Thyroid gland (tissue), 4 donors: ENCODE data around the gene DOCK3. TPM values are rescaled to one million over a fixed set of nuclear protein-coding genes. Genes with fewer than 3 reads are reported as not detected.

ENCODE experiments used
- DNase-seq, 2 donors: peaks; one replicate each; pipeline ENCODE4 v3.0.0-alpha.2; 2019
- H3K27ac ChIP-seq, 3 donors: fragments of 200-600 bp; sonication (generic); 1 replicate in 2 of 3; 2 replicates in 1 of 3; pipeline ENCODE4 v1.5.1; 2016 to 2019; ENCODE audit warnings: mild to moderate bottlenecking in 1 of 3, moderate library complexity in 1 of 3
- H3K27me3 ChIP-seq: fragments of 200-600 bp; sonication (generic); one replicate; pipeline ENCODE4 v1.5.1; 2019
- H3K36me3 ChIP-seq, 2 donors: fragments of 200-600 bp; sonication (generic); one replicate each; pipeline ENCODE4 v1.5.1; 2016 to 2019
- H3K4me1 ChIP-seq, 2 donors: fragments of 200-600 bp; sonication (generic); one replicate each; pipeline ENCODE4 v1.5.1; 2017 to 2019
- H3K4me3 ChIP-seq, 3 donors: fragments of 200-600 bp; sonication (generic); replicated peaks in 1 of 3; 1 replicate in 2 of 3; 2 replicates in 1 of 3; pipeline ENCODE4 v1.5.1; 2016; ENCODE audit warnings: mild to moderate bottlenecking in 1 of 3
- H3K9me3 ChIP-seq: fragments of 200-600 bp; sonication (generic); one replicate; pipeline ENCODE4 v1.5.1; 2017
- POLR2A ChIP-seq, 2 donors: fragments of 450-650 bp; IDR thresholded peaks; one replicate each; pipeline ENCODE4 v1.6.1; 2017; ENCODE audit warnings: antibody characterized with exemption in 2 of 2, mild to moderate bottlenecking in 2 of 2, moderate library complexity in 1 of 2
- WGBS, 2 donors: methylation state at CpG; one replicate each; pipeline ENCODE4 v1.1.5; 2017; 5-methylcytosine and 5-hydroxymethylcytosine counted together
- intact Hi-C: fragments of 100-400 bp; cut with DNase I; formaldehyde crosslinking; loops from one replicate; pipeline ENCODE4 v1.15.1; 2023
- total RNA-seq, 4 donors: library from RNA; depleted of rRNA; stranded (reverse); fragments of >200 nt; gene quantifications; one replicate each; pipeline ENCODE4 v1.2.3, GENCODE V29; 2016
- TF ChIP-seq, protein P1 (sequence below), 6 experiments: fragments of 200-600 bp in 3 of 6; fragments of 450-650 bp in 3 of 6; sonication (generic) in 3 of 6; IDR thresholded peaks; one replicate each; pipeline ENCODE4 v1.5.1; 2016 to 2019; ENCODE audit warnings: antibody characterized with exemption in 6 of 6, mild to moderate bottlenecking in 2 of 6, inconsistent platforms in 1 of 6, moderate library complexity in 1 of 6

DOCK3 gene
- total RNA-seq, 4 donors from 2014 or later = 15.7 to 54.2 (median 21.1) TPM

- intact Hi-C loops = no loop called here
- no peak for DNase-seq
- Histone ChIP-seq H3K4me1 (peaks cover 0 to 7% of the 10 kb centered on the region in 2 donors), H3K4me3 (no peak overlapping the region), H3K27ac (no peak overlapping the region), H3K27me3 (no peaks in the 10 kb centered on the region), H3K36me3 (no peaks in the 10 kb centered on the region), H3K9me3 (no peaks in the 10 kb centered on the region)
- WGBS, 2 donors = 55 to 67% methylated on average over 1 of the region's 1 CpG
- no peak for TF ChIP-seq POLR2A (IDR thresholded peaks at IDR 0.05)
- TF ChIP-seq, protein P1, sequence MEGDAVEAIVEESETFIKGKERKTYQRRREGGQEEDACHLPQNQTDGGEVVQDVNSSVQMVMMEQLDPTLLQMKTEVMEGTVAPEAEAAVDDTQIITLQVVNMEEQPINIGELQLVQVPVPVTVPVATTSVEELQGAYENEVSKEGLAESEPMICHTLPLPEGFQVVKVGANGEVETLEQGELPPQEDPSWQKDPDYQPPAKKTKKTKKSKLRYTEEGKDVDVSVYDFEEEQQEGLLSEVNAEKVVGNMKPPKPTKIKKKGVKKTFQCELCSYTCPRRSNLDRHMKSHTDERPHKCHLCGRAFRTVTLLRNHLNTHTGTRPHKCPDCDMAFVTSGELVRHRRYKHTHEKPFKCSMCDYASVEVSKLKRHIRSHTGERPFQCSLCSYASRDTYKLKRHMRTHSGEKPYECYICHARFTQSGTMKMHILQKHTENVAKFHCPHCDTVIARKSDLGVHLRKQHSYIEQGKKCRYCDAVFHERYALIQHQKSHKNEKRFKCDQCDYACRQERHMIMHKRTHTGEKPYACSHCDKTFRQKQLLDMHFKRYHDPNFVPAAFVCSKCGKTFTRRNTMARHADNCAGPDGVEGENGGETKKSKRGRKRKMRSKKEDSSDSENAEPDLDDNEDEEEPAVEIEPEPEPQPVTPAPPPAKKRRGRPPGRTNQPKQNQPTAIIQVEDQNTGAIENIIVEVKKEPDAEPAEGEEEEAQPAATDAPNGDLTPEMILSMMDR (IDR thresholded peaks at IDR 0.05) = peak in 1 of 6 experiments; percentile 16
Observed at GRCh38 chr3:51311055-51311454, 636.3 kb downstream of the DOCK3 start.

- Histone ChIP-seq H3K36me3 (no peaks in the 10 kb centered on the region), H3K4me1 (no peaks in the 10 kb centered on the region), H3K27ac (no peak overlapping the region), H3K27me3 (no peaks in the 10 kb centered on the region), H3K9me3 (no peaks in the 10 kb centered on the region), H3K4me3 (no peak overlapping the region)
- WGBS, 2 donors = 77 to 87% methylated on average over 2 of the region's 2 CpGs
- TF ChIP-seq, protein P1 (IDR thresholded peaks at IDR 0.05) = no peak
- TF ChIP-seq POLR2A (IDR thresholded peaks at IDR 0.05) = no peak
- no peak for DNase-seq
- intact Hi-C loops = no loop called here
Observed at GRCh38 chr3:51328206-51328605, 653.5 kb downstream of the DOCK3 start.

DNA sequence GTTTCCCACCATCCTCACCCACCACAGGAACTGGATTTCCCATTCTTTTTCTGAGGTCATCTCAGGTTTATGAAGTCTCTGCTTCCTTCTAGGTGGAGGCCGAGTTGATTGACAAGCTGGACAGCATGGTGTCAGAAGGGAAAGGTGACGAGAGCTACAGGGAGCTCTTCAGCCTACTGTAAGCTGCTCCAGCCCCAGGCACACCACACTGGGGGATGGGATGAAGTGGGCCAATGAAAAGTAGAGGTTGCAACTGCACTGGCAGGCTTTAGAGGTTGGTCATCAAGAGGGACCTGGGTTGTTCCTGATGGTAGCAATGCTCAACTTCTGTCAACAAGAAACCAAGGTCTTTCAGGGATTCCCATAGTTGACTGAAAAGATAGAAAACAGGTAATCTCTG, 655.3 kb downstream of the DOCK3 start:
- H3K27ac ChIP-seq = no peak overlapping the region
- intact Hi-C loops = no loop called here
- H3K9me3 ChIP-seq = no peaks in the 10 kb centered on the region
- peaks cover 0 to 4% of the 10 kb centered on the region in 2 donors for H3K36me3 ChIP-seq
- no peaks in the 10 kb centered on the region for H3K4me1 ChIP-seq
- TF ChIP-seq POLR2A (IDR thresholded peaks at IDR 0.05) = no peak
- TF ChIP-seq, protein P1 (IDR thresholded peaks at IDR 0.05) = no peak
- 82 to 86% methylated on average over 2 of the region's 2 CpGs for WGBS, 2 donors
- H3K27me3 ChIP-seq = no peaks in the 10 kb centered on the region
- DNase-seq = no peak
- H3K4me3 ChIP-seq = no peak overlapping the region

DNA sequence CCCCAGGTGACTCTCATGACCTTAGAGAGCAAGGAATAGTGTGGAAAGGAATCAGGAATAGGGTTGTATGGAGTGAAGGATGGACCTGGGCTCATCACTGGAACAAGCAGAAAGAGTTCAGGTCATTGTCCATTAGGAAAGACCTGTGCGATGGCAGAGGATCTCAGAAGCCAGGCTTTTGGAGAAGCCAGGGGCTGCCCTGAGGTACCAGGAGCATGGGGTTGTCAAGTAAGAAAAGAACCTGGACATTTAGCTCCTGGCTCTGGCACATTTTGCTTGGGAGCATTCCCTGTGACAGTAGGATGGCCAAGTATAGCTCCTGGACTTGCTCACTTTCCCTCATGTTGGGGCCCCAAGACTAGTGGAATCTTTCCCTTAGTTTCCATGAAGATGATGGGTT, 657.4 kb downstream of the DOCK3 start:
- WGBS, 2 donors = 100% methylated on average over 1 of the region's 1 CpG
- intact Hi-C loops = no loop called here

DNA sequence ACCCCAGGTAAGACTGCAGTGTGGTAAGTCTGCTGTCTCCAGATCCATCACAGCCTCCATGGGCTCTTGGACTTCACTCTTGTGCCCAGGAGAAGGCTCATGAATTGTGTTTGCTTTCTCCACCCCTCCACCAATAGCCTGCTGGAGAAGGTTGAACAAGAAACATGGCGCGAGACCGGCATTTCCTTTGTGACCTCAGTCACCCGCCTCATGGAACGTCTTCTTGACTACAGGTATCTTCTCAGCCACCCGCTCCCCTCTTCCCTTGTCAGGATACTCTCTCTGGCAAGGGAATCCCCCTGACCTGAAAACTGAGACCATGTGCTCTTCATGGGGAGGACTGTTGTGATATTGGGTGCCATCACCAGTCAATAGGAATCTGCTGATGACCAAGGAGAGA, 658.3 kb downstream of the DOCK3 start:
- Histone ChIP-seq H3K4me3 (no peak overlapping the region), H3K4me1 (no peaks in the 10 kb centered on the region), H3K27me3 (no peaks in the 10 kb centered on the region), H3K36me3 (peaks cover 0 to 4% of the 10 kb centered on the region in 2 donors), H3K27ac (no peak overlapping the region), H3K9me3 (no peaks in the 10 kb centered on the region)
- TF ChIP-seq, protein P1 (IDR thresholded peaks at IDR 0.05) = no peak
- no peak for TF ChIP-seq POLR2A (IDR thresholded peaks at IDR 0.05)
- intact Hi-C loops = no loop called here
- 93 to 99% methylated on average over 6 of the region's 6 CpGs for WGBS, 2 donors
- no peak for DNase-seq

More for the DNA sequence above, 657.4 kb downstream of the DOCK3 start:
- Histone ChIP-seq H3K4me1 (no peaks in the 10 kb centered on the region), H3K9me3 (no peaks in the 10 kb centered on the region), H3K4me3 (no peak overlapping the region), H3K36me3 (peaks cover 0 to 4% of the 10 kb centered on the region in 2 donors), H3K27ac (no peak overlapping the region), H3K27me3 (no peaks in the 10 kb centered on the region)
- no peak for DNase-seq
- TF ChIP-seq, protein P1 (IDR thresholded peaks at IDR 0.05) = no peak
- TF ChIP-seq POLR2A (IDR thresholded peaks at IDR 0.05) = no peak
